DMS153 treated with DMSO at 0.1 percent for 48 hours (cell line): ENCODE measurements around the gene MYRIP.
A peak's percentile ranks its signal among the peaks of the same experiment; 100 is the strongest.

Source experiments
- DNase-seq: peaks from one replicate; lab custom pipeline; 2025; ENCODE audit not compliant: unreplicated experiment; lab: John Stamatoyannopoulos, UW

The MYRIP gene

GRCh38 chr3:39903253-39903652, 93.8 kb downstream of the MYRIP start:
- no peak for DNase-seq

- no peak for DNase-seq
These were observed 96.4 kb downstream of the MYRIP start for GRCh38 chr3:39905788-39906187.

GRCh38 chr3:39907981-39908380, 98.6 kb downstream of the MYRIP start:
- peak; percentile 14 for DNase-seq

GRCh38 chr3:39910135-39910534, 100.7 kb downstream of the MYRIP start:
- no peak for DNase-seq

- no peak for DNase-seq
These were observed 101.5 kb downstream of the MYRIP start for GRCh38 chr3:39910826-39911464.

- no peak for DNase-seq
These were observed 102.3 kb downstream of the MYRIP start for GRCh38 chr3:39911465-39912309.

GRCh38 chr3:39915027-39915426, 105.6 kb downstream of the MYRIP start:
- DNase-seq: no peak

GRCh38 chr3:39917065-39917773, 107.8 kb downstream of the MYRIP start:
- no peak for DNase-seq

GRCh38 chr3:39919281-39919680, 109.9 kb downstream of the MYRIP start:
- DNase-seq: no peak

- no peak for DNase-seq
These were observed 110.9 kb downstream of the MYRIP start for GRCh38 chr3:39920271-39920670.

GRCh38 chr3:39927479-39927878, 118.1 kb downstream of the MYRIP start:
- DNase-seq: no peak

- no peak for DNase-seq
These were observed 124.7 kb downstream of the MYRIP start for GRCh38 chr3:39933986-39934693.

- no peak for DNase-seq
These were observed 125.3 kb downstream of the MYRIP start for GRCh38 chr3:39934696-39935095.

GRCh38 chr3:39935261-39935660, 125.9 kb downstream of the MYRIP start:
- DNase-seq: no peak

- DNase-seq: no peak
These were observed 127.4 kb downstream of the MYRIP start for GRCh38 chr3:39936848-39937247.

- no peak for DNase-seq
These were observed 127.9 kb downstream of the MYRIP start for GRCh38 chr3:39937315-39937714.

GRCh38 chr3:39937874-39938273, 128.5 kb downstream of the MYRIP start:
- DNase-seq: no peak

GRCh38 chr3:39941931-39942330, 132.5 kb downstream of the MYRIP start:
- DNase-seq: peak; percentile 7

GRCh38 chr3:39960515-39961191, 151.2 kb downstream of the MYRIP start:
- no peak for DNase-seq

GRCh38 chr3:39961230-39961629, 151.8 kb downstream of the MYRIP start:
- no peak for DNase-seq

GRCh38 chr3:39962581-39962980, 153.2 kb downstream of the MYRIP start:
- DNase-seq: no peak
